OCI-LY1 (cell line): ENCODE data around the gene CSMD2.

Source experiments
- H2AFZ ChIP-seq: fragments of 200-600 bp; sonication (generic), shearing (Covaris generic); 2 replicates; pipeline ENCODE4 v1.6.0; 2014; ENCODE audit warnings: antibody characterized with exemption, mild to moderate bottlenecking, low read length
- H3F3A ChIP-seq: fragments of 200-600 bp; sonication (generic), shearing (Covaris generic); 2 replicates; pipeline ENCODE4 v1.6.0; 2014; ENCODE audit warnings: mild to moderate bottlenecking, antibody characterized with exemption, low read length, moderate library complexity; ENCODE audit not compliant: insufficient read depth
- H3K27ac ChIP-seq: fragments of 200-600 bp; sonication (generic); 2 replicates; pipeline ENCODE4 v1.5.1; 2014; ENCODE audit warnings: low read length, mixed run types, mild to moderate bottlenecking, low read depth; ENCODE audit not compliant: poor library complexity, severe bottlenecking
- H3K27me3 ChIP-seq: fragments of 200-600 bp; sonication (generic); 2 replicates; pipeline ENCODE4 v1.6.0; 2014; ENCODE audit warnings: antibody characterized with exemption, mild to moderate bottlenecking, low read length, moderate library complexity; ENCODE audit not compliant: insufficient read depth
- H3K36me3 ChIP-seq: fragments of 200-600 bp; sonication (generic); 2 replicates; pipeline ENCODE4 v1.6.1; 2014; ENCODE audit warnings: mild to moderate bottlenecking, antibody characterized with exemption, low read length, moderate library complexity, mixed read lengths; ENCODE audit not compliant: insufficient read depth
- H3K4me1 ChIP-seq: fragments of 200-600 bp; sonication (generic); 2 replicates; pipeline ENCODE4 v1.5.1; 2014; ENCODE audit warnings: mild to moderate bottlenecking, low read length, moderate library complexity; ENCODE audit not compliant: insufficient read depth, severe bottlenecking
- H3K4me2 ChIP-seq: fragments of 200-600 bp; sonication (generic), shearing (Covaris generic); 2 replicates; pipeline ENCODE4 v1.6.1; 2014; ENCODE audit warnings: low read length
- H3K4me3 ChIP-seq: fragments of 200-600 bp; sonication (generic); 2 replicates; pipeline ENCODE4 v1.5.1; 2014; ENCODE audit warnings: low read length, low read depth, mild to moderate bottlenecking, mixed read lengths; ENCODE audit not compliant: poor library complexity, severe bottlenecking
- H3K79me2 ChIP-seq: fragments of 200-600 bp; shearing (Covaris generic); 2 replicates; pipeline ENCODE4 v1.6.1; 2016; ENCODE audit warnings: mixed run types, low read length, mixed read lengths; ENCODE audit not compliant: insufficient read depth
- H3K9ac ChIP-seq: fragments of 200-600 bp; sonication (generic), shearing (Covaris generic); 2 replicates; pipeline ENCODE4 v1.6.1; 2014; ENCODE audit warnings: mild to moderate bottlenecking, low read length, mixed read lengths
- H3K9me2 ChIP-seq: fragments of 200-600 bp; sonication (generic), shearing (Covaris generic); 2 replicates; pipeline ENCODE4 v1.6.1; 2014; ENCODE audit warnings: low read depth, mild to moderate bottlenecking, low read length, mixed read lengths
- H3K9me3 ChIP-seq: fragments of 200-600 bp; shearing (Covaris generic); 2 replicates; pipeline ENCODE4 v1.6.1; 2014; ENCODE audit warnings: low read length, mixed read lengths
- H4K20me1 ChIP-seq: fragments of 200-600 bp; sonication (generic), shearing (Covaris generic); 2 replicates; pipeline ENCODE4 v1.6.0; 2016; ENCODE audit warnings: mild to moderate bottlenecking, low read length; ENCODE audit not compliant: insufficient read depth
- EZH2 ChIP-seq: fragments of 200-600 bp; sonication (generic), shearing (Covaris generic); IDR thresholded peaks from 2 replicates; pipeline ENCODE4 v1.8.0; 2017; ENCODE audit warnings: borderline replicate concordance, mixed run types, mild to moderate bottlenecking, antibody characterized with exemption, low read length, moderate library complexity, mixed read lengths
- TF ChIP-seq, protein P1 (sequence below): fragments of 200-600 bp; sonication (generic), shearing (Covaris generic); IDR thresholded peaks from 2 replicates; pipeline ENCODE4 v1.5.1; 2017; ENCODE audit warnings: mild to moderate bottlenecking, antibody characterized with exemption, low read length, moderate library complexity, mixed read lengths

CSMD2 gene

GRCh38 chr1:33874636-33875035, 290.4 kb downstream of the CSMD2 start:
- TF ChIP-seq, protein P1, sequence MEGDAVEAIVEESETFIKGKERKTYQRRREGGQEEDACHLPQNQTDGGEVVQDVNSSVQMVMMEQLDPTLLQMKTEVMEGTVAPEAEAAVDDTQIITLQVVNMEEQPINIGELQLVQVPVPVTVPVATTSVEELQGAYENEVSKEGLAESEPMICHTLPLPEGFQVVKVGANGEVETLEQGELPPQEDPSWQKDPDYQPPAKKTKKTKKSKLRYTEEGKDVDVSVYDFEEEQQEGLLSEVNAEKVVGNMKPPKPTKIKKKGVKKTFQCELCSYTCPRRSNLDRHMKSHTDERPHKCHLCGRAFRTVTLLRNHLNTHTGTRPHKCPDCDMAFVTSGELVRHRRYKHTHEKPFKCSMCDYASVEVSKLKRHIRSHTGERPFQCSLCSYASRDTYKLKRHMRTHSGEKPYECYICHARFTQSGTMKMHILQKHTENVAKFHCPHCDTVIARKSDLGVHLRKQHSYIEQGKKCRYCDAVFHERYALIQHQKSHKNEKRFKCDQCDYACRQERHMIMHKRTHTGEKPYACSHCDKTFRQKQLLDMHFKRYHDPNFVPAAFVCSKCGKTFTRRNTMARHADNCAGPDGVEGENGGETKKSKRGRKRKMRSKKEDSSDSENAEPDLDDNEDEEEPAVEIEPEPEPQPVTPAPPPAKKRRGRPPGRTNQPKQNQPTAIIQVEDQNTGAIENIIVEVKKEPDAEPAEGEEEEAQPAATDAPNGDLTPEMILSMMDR, result no peak
- no peak for TF ChIP-seq EZH2
- no peak overlapping the region for H3K9ac ChIP-seq
- no peaks in the 10 kb centered on the region for H4K20me1 ChIP-seq
- H3K9me3 ChIP-seq, result no peaks in the 10 kb centered on the region
- no peak overlapping the region for H3K4me2 ChIP-seq
- no peaks in the 10 kb centered on the region for H3K9me2 ChIP-seq
- H3K4me1 ChIP-seq, result no peaks in the 10 kb centered on the region
- H3K79me2 ChIP-seq, result no peaks in the 10 kb centered on the region
- no peaks in the 10 kb centered on the region for H3F3A ChIP-seq
- no peaks in the 10 kb centered on the region; the same call in 1 of the 2 replicates for H3K27me3 ChIP-seq
- H3K36me3 ChIP-seq, result no peaks in the 10 kb centered on the region
- no peak overlapping the region for H3K27ac ChIP-seq
- H3K4me3 ChIP-seq, result no peak overlapping the region
- no peak overlapping the region for H2AFZ ChIP-seq

DNA sequence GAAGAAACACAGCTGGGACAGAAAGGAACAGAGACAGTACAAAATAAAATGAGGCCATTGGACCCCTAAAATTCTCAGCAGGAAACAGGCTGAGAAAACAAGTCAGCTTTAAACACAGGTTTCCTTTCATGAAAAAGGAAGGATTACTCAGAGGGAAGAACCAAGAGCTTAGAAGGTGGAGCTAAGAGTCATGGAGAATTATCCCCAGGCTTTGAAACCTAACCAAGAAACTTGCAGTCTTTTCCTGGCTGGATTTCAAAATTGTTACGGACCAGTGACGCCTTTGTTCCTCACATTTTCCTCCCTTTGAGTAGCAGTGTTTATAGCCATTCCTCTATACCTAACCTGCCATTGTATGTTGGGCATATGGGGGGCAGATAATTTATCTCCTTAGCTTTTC, 292.3 kb downstream of the CSMD2 start:
- no peak overlapping the region for H3K27ac ChIP-seq

GRCh38 chr1:33872275-33872674, 292.8 kb downstream of the CSMD2 start:
- Histone ChIP-seq H3K9ac (no peak overlapping the region), H3K79me2 (no peaks in the 10 kb centered on the region), H3K4me2 (no peak overlapping the region), H3K9me2 (no peaks in the 10 kb centered on the region), H3K27me3 (no peaks in the 10 kb centered on the region), H4K20me1 (no peaks in the 10 kb centered on the region), H3K36me3 (no peaks in the 10 kb centered on the region), H3F3A (no peaks in the 10 kb centered on the region), H3K4me3 (no peak overlapping the region), H3K27ac (no peak overlapping the region), H2AFZ (no peak overlapping the region), H3K9me3 (no peaks in the 10 kb centered on the region), H3K4me1 (no peaks in the 10 kb centered on the region)
- TF ChIP-seq, protein P1, result no peak
- TF ChIP-seq EZH2, result no peak

More for the DNA sequence above, 292.3 kb downstream of the CSMD2 start:
- H3K9me3 ChIP-seq, result no peaks in the 10 kb centered on the region
- H3K9ac ChIP-seq, result no peak overlapping the region
- H2AFZ ChIP-seq, result no peak overlapping the region
- no peak overlapping the region for H3K4me3 ChIP-seq
- no peaks in the 10 kb centered on the region for H3F3A ChIP-seq
- H3K79me2 ChIP-seq, result no peaks in the 10 kb centered on the region
- H3K4me1 ChIP-seq, result no peaks in the 10 kb centered on the region
- no peaks in the 10 kb centered on the region for H3K36me3 ChIP-seq
- no peak overlapping the region for H3K4me2 ChIP-seq
- H3K9me2 ChIP-seq, result no peaks in the 10 kb centered on the region
- no peaks in the 10 kb centered on the region; the same call in 1 of the 2 replicates for H3K27me3 ChIP-seq
- no peak for TF ChIP-seq EZH2
- no peaks in the 10 kb centered on the region for H4K20me1 ChIP-seq

GRCh38 chr1:33867684-33868083, 297.3 kb downstream of the CSMD2 start:
- H3K4me2 ChIP-seq, result no peak overlapping the region
- no peaks in the 10 kb centered on the region for H3K9me2 ChIP-seq
- no peaks in the 10 kb centered on the region for H3K36me3 ChIP-seq
- H3K4me1 ChIP-seq, result no peaks in the 10 kb centered on the region
- no peak for TF ChIP-seq EZH2
- no peaks in the 10 kb centered on the region for H3K79me2 ChIP-seq
- no peaks in the 10 kb centered on the region for H4K20me1 ChIP-seq
- H2AFZ ChIP-seq, result no peak overlapping the region
- H3K27me3 ChIP-seq, result 0 out of 2 replicates have a peak, but pooled peaks cover 4% of the 10 kb centered on the region
- no peaks in the 10 kb centered on the region for H3K9me3 ChIP-seq
- H3K9ac ChIP-seq, result no peak overlapping the region
- H3F3A ChIP-seq, result no peaks in the 10 kb centered on the region
- H3K27ac ChIP-seq, result no peak overlapping the region
- H3K4me3 ChIP-seq, result no peak overlapping the region
